ENCODE measurements around the gene SELP. TPM values are rescaled to one million over a fixed set of nuclear protein-coding genes. Genes with fewer than 3 reads are reported as not detected.

SELP gene
- not detected in 2 replicates for total RNA-seq (2016; rRNA removed; fragmentation: Illumina TruSeq; extraction: Trizol)
- not detected in 2 replicates for total RNA-seq (2016; cell fraction: cytosol; rRNA removed; fragmentation: Illumina TruSeq; extraction: Trizol; ENCODE audit: low read depth)
- not detected in 2 replicates for total RNA-seq (2016; cell fraction: insoluble cytoplasmic fraction; rRNA removed; fragmentation: Illumina TruSeq; extraction: Trizol)
- total RNA-seq (2016; cell fraction: membrane; rRNA removed; fragmentation: Illumina TruSeq; extraction: Trizol), result not detected in 2 replicates
- not detected in 2 replicates for total RNA-seq (2016; cell fraction: nucleus; rRNA removed; fragmentation: Illumina TruSeq; extraction: Trizol)
- 0.11 TPM in 1 of 2 replicates, not detected in the other for polyA plus RNA-seq (2011; rRNA removed)
- not detected in 2 replicates for polyA plus RNA-seq (2011; cell fraction: cytosol; rRNA removed)
- polyA plus RNA-seq (2011; cell fraction: nucleus; rRNA removed), result not detected in 2 replicates
- not detected in 2 replicates for polyA plus RNA-seq (2012)
- not detected in 2 replicates for polyA plus RNA-seq (2016; cell fraction: cytosol; fragmentation: Illumina TruSeq; extraction: Trizol; ENCODE audit: low read depth)
- polyA plus RNA-seq (2016; cell fraction: insoluble cytoplasmic fraction; fragmentation: Illumina TruSeq; extraction: Trizol; ENCODE audit: low read depth), result not detected in 2 replicates
- polyA plus RNA-seq (2016; cell fraction: membrane; fragmentation: Illumina TruSeq; extraction: Trizol; ENCODE audit: low read depth), result not detected in 2 replicates
- polyA plus RNA-seq (2016; cell fraction: nucleus; fragmentation: Illumina TruSeq; extraction: Trizol; ENCODE audit: insufficient read depth, low read depth), result not detected in 2 replicates
- not detected in 2 replicates for polyA minus RNA-seq (2011; rRNA and poly(A)+ RNA removed; ENCODE audit: low replicate concordance)
- polyA minus RNA-seq (2011; cell fraction: cytosol; rRNA and poly(A)+ RNA removed), result not detected in 2 replicates
- polyA minus RNA-seq (2011; cell fraction: nucleus; rRNA and poly(A)+ RNA removed), result not detected in 2 replicates
- Bru-seq, nascent RNA, result not detected
- BruChase-seq, experiment 1, labeled RNA remaining after a 6-hour chase, result not detected
- BruChase-seq, experiment 2, labeled RNA remaining after a 2-hour chase, result not detected
- long read RNA-seq, experiment 1, result 0 reads
- long read RNA-seq, experiment 2, result 0 reads

GRCh38 chr1:169630006-169630405, at the start of gene SELP:
SELP (minus strand) TSS chr1:169630124; CDS start chr1:169630074, 50 bp downstream.
- H3K36me3 ChIP-seq (replicated peaks in 1 of 2; ENCODE audit: control insufficient read depth in 1 of 2, insufficient read depth in 2 of 2, low read length in 2 of 2), result no peaks in the 10 kb centered on the region
- in situ Hi-C loops (cut with HindIII; ENCODE audit: extremely low pct_ligation_motif_present, low pct_unique_long_range_greater_than_20kb) (no loop called here), intact Hi-C loops (cut with micrococcal nuclease; ENCODE audit: unreplicated experiment) (no loop called here)
- ChIA-PET POLR2A (no interaction called here), CTCF (ENCODE audit: low intra/inter-chr PET ratio, low total read pairs) (no interaction called here)
- H3K9me3 ChIP-seq (ENCODE audit: low read length), result peaks cover 12% of the 10 kb centered on the region
- 92% methylated on average over 1 of the region's 1 CpG for WGBS (ENCODE audit: low lambda C conversion rate)
- BruUV-seq (replicated peaks), result no TSS peak
- H4K20me1 ChIP-seq (ENCODE audit: insufficient read depth, low read length), result no peaks in the 10 kb centered on the region
- DNase-seq (ENCODE audit: low spot score) (no peak), FAIRE-seq (no peak), ATAC-seq (no peak)
- H3K9ac ChIP-seq (ENCODE audit: insufficient read depth, low read depth, low read length), result no peak within 1 kb of the TSS
- H3K27ac ChIP-seq (ENCODE audit: extremely low read length, insufficient read depth, low read length), result no peak within 1 kb of the TSS
- H3K4me3 ChIP-seq (replicated peaks in 1 of 3; ENCODE audit: insufficient read depth in 1 of 3, low read depth in 2 of 3, low read length in 3 of 3), result no peak within 1 kb of the TSS
- H3K4me2 ChIP-seq (ENCODE audit: low read depth, low read length), result no peak within 1 kb of the TSS
- peaks cover 0 to 8% of the 10 kb centered on the region in 2 experiments; a peak in 1 of 5 replicates for H3K27me3 ChIP-seq (ENCODE audit: control insufficient read depth in 1 of 2, insufficient read depth in 2 of 2, low read length in 2 of 2)
- no peaks in the 10 kb centered on the region for H3K4me1 ChIP-seq (ENCODE audit: insufficient read depth, low read length)
- no peaks in the 10 kb centered on the region for H3K79me2 ChIP-seq (ENCODE audit: insufficient read depth, low read length)
- H2AFZ ChIP-seq (ENCODE audit: low read length), result no peak within 1 kb of the TSS
- no peak for TF ChIP-seq PRMT3 (CRISPR knock-in tag; IDR thresholded peaks at IDR 0.05; ENCODE audit: borderline replicate concordance, low read depth)
- no peak for TF ChIP-seq GABPB1 (CRISPR knock-in tag; IDR thresholded peaks at IDR 0.05)
- TF ChIP-seq TARDBP (CRISPR knock-in tag; IDR thresholded peaks at IDR 0.05), result no peak
- TF ChIP-seq ZNF724P (CRISPR knock-in tag; IDR thresholded peaks at IDR 0.05; ENCODE audit: borderline replicate concordance), result no peak
- no peak for TF ChIP-seq DBP (CRISPR knock-in tag; IDR thresholded peaks at IDR 0.05; ENCODE audit: not compliant biosample characterization)
- no peak for TF ChIP-seq HOMEZ (CRISPR knock-in tag; IDR thresholded peaks at IDR 0.05; ENCODE audit: low read depth)
- no peak for TF ChIP-seq GPBP1L1 (CRISPR knock-in tag; IDR thresholded peaks at IDR 0.05)
- no peak for TF ChIP-seq RBFOX2 (IDR thresholded peaks at IDR 0.05; ENCODE audit: low read depth, low read length)
- no peak for TF ChIP-seq THAP7 (CRISPR knock-in tag; IDR thresholded peaks at IDR 0.05)
- no peak for TF ChIP-seq ZNF512 (CRISPR knock-in tag; IDR thresholded peaks at IDR 0.05)
- no peak for TF ChIP-seq SP4 (CRISPR knock-in tag; IDR thresholded peaks at IDR 0.05)
- no peak for TF ChIP-seq NFKB2 (CRISPR knock-in tag; IDR thresholded peaks at IDR 0.05; ENCODE audit: borderline replicate concordance)

All from HepG2 (cell line).